Measurements from ENCODE around the gene RRP1.

- no peak for TF ChIP-seq CTCF (conservative IDR thresholded peaks at IDR 0.05)
- no peak for TF ChIP-seq ZFX (IDR thresholded peaks at IDR 0.05)
Observed at GRCh38 chr21:43840259-43840658, 50.9 kb downstream of the RRP1 start.

All from C4-2B (cell line).